Germinal center (tissue), 1 donor: ENCODE results near the gene RPH3AL.
"Not testable (repeated sequence)": the region's sequence is repeated elsewhere in the genome, so short reads cannot be mapped to it uniquely, and the experiment has no call there.

ENCODE experiments used
- DNase-seq: peaks from one replicate; pipeline ENCODE4 v3.0.0; 2012; ENCODE audit warnings: mixed read lengths, low spot score

Gene RPH3AL

GRCh38 chr17:237406-237955 is 115.1 kb downstream of the RPH3AL start:
- no peak for DNase-seq

GRCh38 chr17:236641-237405 is 115.8 kb downstream of the RPH3AL start:
- DNase-seq = no peak

DNA sequence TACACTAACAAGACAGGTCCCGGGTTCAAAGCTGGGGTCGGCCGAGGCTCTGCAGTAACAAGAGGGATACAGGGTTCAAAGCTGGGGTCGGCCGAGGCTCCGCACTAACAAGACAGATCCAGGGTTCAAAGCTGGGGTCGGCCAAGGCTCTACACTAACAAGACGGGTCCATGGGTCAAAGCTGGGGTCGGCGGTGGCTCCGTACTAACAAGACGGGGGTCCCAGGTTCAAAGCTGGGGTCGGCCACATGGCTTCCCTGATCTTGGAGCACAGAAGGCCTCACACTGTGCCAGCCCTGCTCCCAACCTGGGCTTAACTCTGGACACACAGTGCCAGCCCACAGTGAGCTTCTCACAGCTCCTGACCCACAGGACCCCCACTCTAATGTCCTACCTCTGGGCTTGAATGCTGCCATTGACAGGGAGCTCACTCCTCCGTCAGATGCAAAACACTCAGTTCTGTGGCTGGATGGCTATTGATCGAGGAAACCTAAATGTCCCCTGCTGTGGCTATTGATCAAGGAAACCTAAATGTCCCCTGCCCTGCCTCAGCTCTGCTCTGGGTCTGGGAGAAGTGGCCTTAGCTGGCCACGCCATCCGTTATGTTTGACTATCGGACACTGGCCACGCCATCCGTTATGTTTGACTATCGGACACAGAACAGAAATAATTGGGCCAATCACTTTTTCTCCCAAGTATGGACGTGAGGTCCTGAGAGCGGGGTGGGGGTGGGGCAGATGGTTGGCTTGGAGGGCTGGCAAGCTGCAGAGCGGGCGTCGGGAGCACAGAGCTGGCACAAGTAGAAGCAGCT is 116.6 kb downstream of the RPH3AL start:
- DNase-seq = no peak

- not testable (repeated sequence) for DNase-seq
These were observed 117.4 kb downstream of the RPH3AL start for GRCh38 chr17:234994-235830.

GRCh38 chr17:234163-234993 is 118.2 kb downstream of the RPH3AL start:
- DNase-seq = not testable (repeated sequence)

GRCh38 chr17:233473-233941 is 119.1 kb downstream of the RPH3AL start:
- DNase-seq = no peak

DNA sequence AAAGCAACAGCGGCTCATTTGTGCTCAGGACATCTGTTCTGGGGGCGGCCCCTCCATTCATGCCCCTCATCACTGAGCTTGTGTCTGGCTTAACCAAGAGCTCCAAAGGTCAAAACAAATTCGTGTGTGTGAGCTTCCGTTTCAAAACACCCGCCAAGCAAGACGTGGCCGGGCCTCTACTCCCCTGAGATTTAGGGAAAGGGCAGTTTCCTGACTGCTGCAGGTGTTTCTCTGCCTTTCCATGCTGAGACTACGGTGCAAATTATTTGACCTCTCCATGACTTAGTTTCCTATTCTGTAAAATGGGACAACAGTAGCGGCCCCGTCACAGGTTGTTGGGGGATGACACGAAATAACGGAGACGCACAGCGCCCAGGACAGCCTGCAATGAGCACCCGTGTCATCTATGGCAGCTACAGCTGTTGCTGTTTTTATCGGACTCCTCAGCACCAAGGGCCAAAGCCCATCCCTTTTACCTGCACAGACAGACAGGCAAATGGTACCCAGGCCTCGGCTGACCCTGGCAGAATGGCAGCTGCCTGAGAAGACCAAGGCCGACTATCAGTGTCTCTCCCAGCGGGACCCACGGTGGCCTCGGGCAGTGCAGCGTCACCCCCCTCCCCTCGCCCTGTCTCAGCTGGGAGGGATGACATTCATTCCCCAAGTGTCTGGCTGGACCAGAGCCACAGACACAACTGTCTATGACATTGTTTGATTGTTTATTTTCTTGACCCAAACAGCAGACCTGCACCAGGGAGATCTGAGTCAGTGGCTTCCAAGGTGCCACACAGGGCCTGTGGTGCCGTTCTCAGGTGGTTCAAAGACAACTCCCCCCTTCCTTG is 120.4 kb downstream of the RPH3AL start:
- DNase-seq = no peak

GRCh38 chr17:231191-231965 is 121.2 kb downstream of the RPH3AL start:
- DNase-seq = no peak

DNA sequence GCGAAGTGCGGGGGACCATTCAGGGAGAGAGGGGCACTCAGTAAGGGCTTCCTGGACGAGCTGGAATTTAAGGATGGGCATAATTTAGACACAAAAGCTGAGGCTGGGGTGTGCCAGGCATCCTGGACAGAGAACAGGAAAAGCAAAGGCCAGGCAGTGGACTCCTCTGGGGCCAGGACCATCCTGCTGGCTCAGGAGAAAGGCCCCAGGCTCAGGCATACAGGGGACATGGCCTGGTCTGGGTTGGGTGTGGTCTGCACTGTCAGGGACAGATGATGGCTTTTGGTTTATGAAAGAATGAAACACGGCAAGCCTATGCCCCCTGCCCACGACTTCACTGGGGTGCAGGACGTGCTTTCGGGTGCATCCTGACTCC is 122.2 kb downstream of the RPH3AL start:
- no peak for DNase-seq

GRCh38 chr17:229709-230394 is 122.8 kb downstream of the RPH3AL start:
- DNase-seq = no peak

DNA sequence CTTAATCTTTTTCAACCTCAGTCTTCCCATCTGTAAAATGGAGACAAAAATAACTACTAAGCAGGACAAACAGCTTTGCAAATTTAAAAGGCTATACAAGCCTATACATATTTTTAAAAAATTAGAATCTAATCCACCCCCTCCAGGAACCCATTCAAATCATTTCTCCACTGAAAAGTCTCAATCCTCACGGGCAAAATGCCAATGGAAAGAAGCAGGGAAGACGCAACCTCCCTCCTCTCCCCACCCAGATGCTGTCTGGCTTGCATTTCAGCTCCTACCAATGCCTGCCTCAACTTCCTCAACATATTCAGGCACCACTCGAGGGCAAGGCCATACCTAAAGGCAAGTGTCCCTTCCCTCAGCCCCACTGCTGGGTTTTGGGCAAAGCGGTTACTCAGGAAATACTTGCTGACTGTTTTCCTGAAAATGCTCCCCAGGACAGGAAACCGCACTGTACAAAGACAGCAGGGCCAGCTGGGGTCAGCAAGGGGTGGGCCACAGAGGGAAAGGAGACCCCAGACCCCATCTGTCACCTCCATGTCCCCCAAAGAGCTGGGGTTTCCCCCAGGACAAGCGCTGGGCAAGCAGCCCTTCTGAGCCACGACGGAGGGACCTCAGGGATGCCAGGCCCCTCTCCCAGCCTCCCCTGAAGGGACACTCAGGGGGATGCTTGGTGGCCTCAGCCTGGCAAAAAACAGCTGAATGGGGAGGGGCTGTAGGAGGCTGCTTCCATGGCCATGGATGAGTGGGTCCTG is 123.5 kb downstream of the RPH3AL start:
- DNase-seq = no peak

- no peak for DNase-seq
These were observed 124.5 kb downstream of the RPH3AL start for GRCh38 chr17:227946-228615.

DNA sequence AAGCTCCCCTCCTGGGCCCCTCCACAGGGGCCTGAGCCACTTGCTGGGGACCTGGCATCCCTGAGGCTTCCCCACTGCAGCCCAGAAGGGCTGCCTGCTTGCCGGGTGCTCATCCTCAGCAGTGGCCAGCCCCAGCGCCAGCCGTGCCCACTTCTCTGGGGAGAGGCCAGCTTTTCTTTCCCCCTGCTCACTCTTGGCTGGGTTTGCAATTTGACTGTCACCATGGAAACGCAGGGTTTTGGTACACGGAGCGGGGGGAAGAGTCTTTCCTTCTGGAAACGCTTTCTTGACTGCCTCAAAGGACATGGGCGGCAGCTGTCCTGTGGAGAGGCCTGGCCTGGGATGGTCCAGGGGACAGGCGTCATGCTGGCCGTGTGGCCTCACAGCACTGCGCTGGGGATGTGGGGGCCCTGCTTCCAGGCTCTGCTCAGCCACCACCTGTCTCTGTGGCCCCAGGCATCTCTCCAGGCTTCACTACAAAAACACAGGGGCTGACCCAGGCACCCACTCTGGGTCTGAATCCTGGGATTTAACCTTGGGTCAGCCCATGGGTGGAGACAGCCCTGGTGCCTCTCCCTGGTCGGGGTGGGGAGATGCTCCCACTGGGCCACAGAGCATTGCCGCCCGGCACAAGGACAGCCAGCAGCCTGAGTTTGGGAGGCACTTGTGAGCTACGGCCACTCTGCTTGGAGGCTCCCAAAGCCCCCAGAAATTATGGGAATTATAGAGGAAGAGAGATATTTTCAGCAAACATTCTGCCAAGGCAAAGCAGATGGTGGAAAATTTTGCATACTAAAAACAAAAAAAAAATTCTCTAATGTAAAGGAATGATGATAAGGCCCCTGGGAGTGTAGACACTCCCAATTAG is 125.3 kb downstream of the RPH3AL start:
- no peak for DNase-seq

DNA sequence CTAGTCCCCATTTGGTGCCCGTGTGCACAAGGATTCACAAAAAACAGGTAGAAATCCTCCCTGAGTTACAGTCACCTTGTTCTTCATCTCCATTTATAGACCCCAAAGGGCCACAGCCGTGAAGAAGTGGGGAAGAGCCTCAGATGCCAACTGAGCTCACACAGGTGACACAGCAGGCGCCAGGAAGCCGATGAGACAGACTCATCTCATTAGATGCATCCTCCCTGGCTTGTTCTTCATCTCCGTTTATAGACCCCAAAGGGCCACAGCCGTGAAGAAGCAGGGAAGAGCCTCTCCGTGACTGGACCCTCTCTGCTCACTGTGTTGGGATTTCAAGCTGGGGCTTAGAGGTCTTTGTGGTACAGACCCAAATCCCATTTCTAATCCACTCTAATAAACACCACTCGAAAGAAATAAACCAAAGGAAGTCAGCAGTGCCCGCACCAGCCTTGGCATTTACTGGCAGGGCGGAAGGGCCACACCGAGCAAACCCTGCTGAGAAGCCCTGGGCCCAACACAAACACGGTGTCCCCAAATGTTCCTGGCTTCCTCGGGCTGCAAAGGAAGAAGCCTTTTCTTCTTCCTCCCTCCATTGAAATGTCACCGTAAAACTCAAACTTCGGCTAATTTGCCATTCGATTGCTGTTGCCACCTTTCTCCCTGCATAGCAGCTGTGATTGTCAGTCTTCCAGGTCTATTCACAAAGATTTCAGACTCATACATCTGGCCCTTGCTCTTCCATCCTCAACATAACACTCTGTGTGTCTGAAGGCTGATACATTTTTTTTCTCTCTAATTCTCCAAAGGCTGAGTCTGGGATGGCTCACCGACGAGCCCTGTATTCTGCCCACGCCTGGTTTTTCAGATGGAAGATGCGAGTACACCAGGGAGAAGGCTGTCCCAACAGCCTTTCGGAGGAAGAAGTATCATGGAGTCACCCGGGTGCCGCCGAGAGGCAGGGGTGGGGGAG is 126.2 kb downstream of the RPH3AL start:
- no peak for DNase-seq

DNA sequence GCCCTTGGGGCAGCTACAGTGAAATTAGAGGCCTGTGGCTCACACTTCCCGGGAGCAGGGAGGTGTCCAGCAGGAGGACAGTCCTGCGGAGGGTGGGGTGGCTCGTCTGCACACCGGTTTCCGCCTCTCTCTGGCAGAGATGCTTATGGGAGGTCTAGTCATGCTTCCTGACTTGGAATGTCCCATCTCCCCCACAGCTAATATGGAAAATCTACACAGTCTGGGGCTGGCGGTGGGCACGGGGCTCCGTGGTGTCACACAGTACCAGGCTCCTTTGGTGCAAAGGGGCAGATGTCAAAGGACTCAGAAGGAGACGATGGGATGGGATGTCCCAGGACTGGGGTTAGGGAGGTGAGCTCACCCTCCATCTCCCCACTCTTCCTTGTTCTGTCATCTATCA is 127.1 kb downstream of the RPH3AL start:
- no peak for DNase-seq
